Subcutaneous adipose tissue (tissue), 4 donors: ENCODE results near the gene ABTB2. TPM values are rescaled to one million over a fixed set of nuclear protein-coding genes. Genes with fewer than 3 reads are reported as not detected.

Experiments used
- CTCF ChIP-seq: fragments of 450-650 bp; IDR thresholded peaks from one replicate; pipeline ENCODE4 v1.5.1; 2016; ENCODE audit warnings: low read depth, mild to moderate bottlenecking, control low read depth, antibody characterized with exemption, moderate library complexity
- total RNA-seq, 4 donors: library from RNA; depleted of rRNA; stranded (reverse); fragments of >200 nt; gene quantifications; one replicate each; pipeline ENCODE4 v1.1.0, GENCODE V29; 2016

Gene ABTB2
- total RNA-seq, 4 donors from 2014 or later = 0.88 to 1.9 (median 1.0) TPM

DNA sequence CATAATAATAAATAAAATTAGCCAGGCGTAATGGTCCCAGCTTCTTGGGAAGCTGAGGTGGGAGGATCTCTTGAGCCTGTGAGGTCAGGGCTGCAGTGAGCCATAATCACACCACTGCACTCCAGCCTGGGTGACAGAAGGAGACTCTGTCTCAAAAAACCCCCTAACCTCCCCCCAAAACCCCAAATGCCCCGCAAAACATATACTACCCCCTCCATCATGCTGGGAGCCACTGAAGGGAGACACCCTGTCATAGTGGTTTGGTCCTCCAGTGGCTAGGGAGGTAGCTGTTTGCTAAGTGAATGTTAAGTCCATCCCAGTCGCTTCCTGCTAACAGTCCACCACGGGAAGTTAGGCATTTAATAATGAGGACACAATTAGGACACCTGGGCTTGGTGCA lies 125.0 kb downstream of the ABTB2 start:
- no peak for TF ChIP-seq CTCF

DNA sequence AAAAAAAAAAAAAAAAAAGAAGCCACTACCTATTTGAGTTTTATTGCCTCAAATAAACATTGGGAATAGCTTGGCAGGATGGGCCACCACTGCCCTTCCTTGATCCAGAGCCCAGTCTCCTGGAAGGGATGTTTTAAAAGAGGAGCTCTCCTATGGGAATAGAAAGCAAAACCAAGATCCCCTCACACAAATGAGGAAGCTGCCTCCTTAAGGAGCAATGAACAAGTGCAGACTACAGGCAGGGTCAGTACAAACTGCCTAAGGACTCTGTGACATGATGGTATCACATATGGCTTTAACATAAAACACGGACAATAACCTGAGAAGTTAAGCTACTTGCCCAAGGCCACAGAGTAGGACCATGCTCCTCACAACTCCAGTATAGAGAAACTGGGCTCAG lies 131.6 kb downstream of the ABTB2 start:
- no peak for TF ChIP-seq CTCF

DNA sequence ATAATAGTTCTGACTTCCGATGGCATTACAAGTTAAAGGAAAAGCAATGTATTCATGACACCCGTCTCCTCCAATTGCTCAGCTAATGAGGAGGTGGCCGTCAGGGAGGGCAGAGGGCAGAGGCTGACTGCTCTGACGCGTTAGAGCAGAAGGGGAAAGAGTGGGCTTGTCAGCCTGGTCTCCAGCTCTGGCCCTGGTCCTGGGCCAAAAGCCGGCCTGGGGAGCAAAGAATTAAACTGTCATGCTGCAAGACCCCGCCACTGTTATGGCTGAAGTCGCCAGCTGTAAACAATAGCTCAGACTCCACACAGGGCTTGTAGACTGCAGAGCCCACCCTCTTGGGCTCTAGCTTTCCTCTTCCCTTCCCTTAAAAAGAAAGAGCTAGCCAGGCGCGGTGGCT lies 132.7 kb downstream of the ABTB2 start:
- no peak for TF ChIP-seq CTCF

DNA sequence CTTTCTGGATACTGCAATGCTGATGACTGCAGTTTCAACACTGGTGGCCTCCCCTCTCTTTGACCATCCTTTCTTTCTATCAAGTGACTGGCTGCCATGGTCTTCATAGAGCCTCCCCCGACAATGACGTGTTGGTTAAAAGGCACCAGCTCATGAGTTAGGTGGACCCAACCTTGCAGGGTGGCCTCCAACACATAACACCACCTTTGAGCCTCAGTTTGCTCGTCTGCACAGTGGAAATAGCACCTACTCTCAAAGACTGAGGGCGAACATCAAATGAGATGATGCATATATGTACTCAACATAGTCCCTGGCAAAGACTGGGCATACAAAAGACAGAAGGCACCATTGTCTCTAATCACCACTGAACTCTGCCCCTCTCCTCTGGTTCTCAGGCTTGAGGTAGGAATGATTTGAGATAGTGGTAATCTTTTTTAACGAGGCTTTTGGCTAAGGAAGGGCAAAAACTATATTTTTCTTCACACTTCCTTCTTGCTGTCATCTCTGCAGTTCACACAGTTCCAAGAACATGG lies 133.3 kb downstream of the ABTB2 start:
- no peak for TF ChIP-seq CTCF

- TF ChIP-seq CTCF = no peak
Measured at GRCh38 chr11:34223907-34224306, 133.9 kb downstream of the ABTB2 start.

DNA sequence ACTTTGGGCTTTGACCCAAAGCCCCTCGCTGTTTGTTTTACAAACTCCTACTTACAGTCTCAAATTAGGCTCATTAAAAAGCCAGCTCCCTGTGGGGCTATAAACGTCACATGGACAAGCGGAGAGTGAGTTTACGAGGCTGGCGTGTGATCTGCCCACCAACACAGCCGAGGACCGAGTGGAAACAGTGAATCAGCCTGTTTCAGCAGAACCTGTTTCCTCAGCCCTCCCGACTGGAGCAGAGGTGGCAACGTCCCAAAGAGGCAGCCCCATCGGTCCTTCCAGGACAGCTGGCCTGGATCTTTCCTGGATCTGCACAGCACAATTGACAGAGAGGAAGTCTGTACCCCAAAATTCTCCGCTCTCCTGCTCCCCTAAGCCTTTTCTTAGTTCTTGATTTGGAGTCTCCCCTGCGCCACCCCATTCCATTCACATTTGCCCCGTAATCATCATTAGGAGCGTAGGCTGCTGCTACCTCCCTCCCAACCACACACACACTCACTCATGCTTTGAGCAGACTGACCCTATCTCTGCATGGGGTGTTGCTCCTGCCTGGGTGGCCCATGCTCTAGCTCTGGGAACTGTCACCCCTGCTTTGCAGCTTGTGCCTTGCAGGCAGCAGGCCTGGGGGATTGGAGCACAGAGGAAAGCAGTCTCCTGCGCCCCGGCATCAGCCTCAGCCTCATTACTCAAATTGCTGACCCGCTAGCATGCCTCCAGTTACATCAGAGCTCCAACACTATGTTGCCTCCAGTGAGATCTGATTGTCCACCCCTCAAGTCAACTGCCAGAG lies 134.6 kb downstream of the ABTB2 start:
- TF ChIP-seq CTCF = no peak

DNA sequence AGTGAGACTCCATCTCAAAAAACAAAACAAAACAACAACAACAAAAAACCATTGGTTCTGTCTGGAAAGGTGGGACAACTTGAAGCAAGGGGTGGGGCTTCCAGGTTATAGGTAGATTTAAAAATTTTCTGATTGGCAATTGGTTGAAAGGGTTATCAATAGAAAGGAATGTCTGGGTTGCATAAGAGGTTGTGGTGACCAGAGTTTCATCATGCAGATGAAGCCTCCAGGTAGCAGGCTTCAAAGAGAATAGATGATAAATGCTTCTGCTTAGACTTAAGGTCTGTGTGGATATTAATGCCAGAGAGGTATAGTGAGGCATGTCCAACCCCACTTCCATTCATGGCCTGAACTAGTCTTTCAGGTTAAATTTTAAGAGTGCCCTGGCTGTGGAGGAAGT lies 135.8 kb downstream of the ABTB2 start:
- TF ChIP-seq CTCF = no peak
